GM19099 (cell line): Measurements from ENCODE around the gene RYR3.

ENCODE experiments used
- POLR2A ChIP-seq: IDR thresholded peaks from 3 replicates; pipeline ENCODE4 v1.6.1; 2011; ENCODE audit warnings: low read depth; ENCODE audit not compliant: insufficient read length; ENCODE audit errors: extremely low read depth

Gene RYR3

GRCh38 chr15:33354411-33354810, 43.6 kb downstream of the RYR3 start:
- no peak for TF ChIP-seq POLR2A

GRCh38 chr15:33357845-33358244, 47.1 kb downstream of the RYR3 start:
- no peak for TF ChIP-seq POLR2A

GRCh38 chr15:33358306-33358705, 47.5 kb downstream of the RYR3 start:
- TF ChIP-seq POLR2A: no peak

- no peak for TF ChIP-seq POLR2A
Observed at GRCh38 chr15:33360886-33361285, 50.1 kb downstream of the RYR3 start.

GRCh38 chr15:33369941-33370622, 59.3 kb downstream of the RYR3 start:
- no peak for TF ChIP-seq POLR2A

- TF ChIP-seq POLR2A: no peak
Observed at GRCh38 chr15:33370623-33371020, 59.9 kb downstream of the RYR3 start.

- TF ChIP-seq POLR2A: no peak
Observed at GRCh38 chr15:33371159-33371558, 60.4 kb downstream of the RYR3 start.

GRCh38 chr15:33374226-33374914, 63.6 kb downstream of the RYR3 start:
- no peak for TF ChIP-seq POLR2A

- no peak for TF ChIP-seq POLR2A
Observed at GRCh38 chr15:33375236-33375635, 64.5 kb downstream of the RYR3 start.

- TF ChIP-seq POLR2A: no peak
Observed at GRCh38 chr15:33377204-33377603, 66.4 kb downstream of the RYR3 start.

- no peak for TF ChIP-seq POLR2A
Observed at GRCh38 chr15:33378866-33379480, 68.2 kb downstream of the RYR3 start.

- TF ChIP-seq POLR2A: no peak
Observed at GRCh38 chr15:33380406-33380805, 69.6 kb downstream of the RYR3 start.

- no peak for TF ChIP-seq POLR2A
Observed at GRCh38 chr15:33382491-33382890, 71.7 kb downstream of the RYR3 start.

GRCh38 chr15:33384307-33384706, 73.5 kb downstream of the RYR3 start:
- no peak for TF ChIP-seq POLR2A

- no peak for TF ChIP-seq POLR2A
Observed at GRCh38 chr15:33392453-33392852, 81.7 kb downstream of the RYR3 start.

- no peak for TF ChIP-seq POLR2A
Observed at GRCh38 chr15:33393546-33393945, 82.8 kb downstream of the RYR3 start.

GRCh38 chr15:33395321-33395720, 84.6 kb downstream of the RYR3 start:
- no peak for TF ChIP-seq POLR2A

- TF ChIP-seq POLR2A: no peak
Observed at GRCh38 chr15:33395846-33396245, 85.1 kb downstream of the RYR3 start.
